Measurements from ENCODE around the gene P2RX3.

P2RX3 gene

DNA sequence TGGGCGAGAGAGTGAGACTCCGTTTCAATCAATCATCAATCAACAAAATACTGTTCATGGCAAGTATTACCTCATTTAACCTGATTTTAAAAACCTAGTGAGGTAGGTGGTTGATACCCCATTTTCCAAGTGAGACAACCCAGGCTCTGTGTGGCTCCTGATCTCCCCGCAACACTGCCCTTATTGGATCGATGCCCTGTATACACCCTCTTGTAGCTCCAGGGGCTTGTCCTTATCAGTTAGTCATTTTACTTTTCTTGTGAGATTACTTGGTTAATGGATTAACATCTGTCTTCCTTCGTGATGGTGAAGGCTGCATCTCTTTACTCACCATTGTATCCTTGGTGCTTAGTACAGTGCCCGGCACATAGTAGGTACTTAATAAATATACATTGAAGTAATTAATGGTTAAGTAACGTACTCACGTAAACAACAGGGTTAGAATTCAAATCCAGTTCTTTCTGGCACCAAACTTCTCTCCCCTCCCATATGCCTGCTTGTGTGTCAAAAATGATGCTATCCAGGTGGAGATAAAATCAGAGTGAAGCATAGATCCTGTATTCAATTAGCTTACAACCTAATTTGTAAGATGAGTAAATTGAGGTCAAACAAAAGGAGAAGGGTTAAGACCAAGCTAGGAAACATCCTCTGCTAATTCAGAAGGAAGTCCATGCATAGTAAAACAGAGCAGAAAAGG is 54.1 kb downstream of the P2RX3 start:
- no peak for TF ChIP-seq ZFX (IDR thresholded peaks at IDR 0.05)
- TF ChIP-seq, protein P1, sequence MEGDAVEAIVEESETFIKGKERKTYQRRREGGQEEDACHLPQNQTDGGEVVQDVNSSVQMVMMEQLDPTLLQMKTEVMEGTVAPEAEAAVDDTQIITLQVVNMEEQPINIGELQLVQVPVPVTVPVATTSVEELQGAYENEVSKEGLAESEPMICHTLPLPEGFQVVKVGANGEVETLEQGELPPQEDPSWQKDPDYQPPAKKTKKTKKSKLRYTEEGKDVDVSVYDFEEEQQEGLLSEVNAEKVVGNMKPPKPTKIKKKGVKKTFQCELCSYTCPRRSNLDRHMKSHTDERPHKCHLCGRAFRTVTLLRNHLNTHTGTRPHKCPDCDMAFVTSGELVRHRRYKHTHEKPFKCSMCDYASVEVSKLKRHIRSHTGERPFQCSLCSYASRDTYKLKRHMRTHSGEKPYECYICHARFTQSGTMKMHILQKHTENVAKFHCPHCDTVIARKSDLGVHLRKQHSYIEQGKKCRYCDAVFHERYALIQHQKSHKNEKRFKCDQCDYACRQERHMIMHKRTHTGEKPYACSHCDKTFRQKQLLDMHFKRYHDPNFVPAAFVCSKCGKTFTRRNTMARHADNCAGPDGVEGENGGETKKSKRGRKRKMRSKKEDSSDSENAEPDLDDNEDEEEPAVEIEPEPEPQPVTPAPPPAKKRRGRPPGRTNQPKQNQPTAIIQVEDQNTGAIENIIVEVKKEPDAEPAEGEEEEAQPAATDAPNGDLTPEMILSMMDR (conservative IDR thresholded peaks at IDR 0.05): no peak
- H3K27ac ChIP-seq: no peak overlapping the region

DNA sequence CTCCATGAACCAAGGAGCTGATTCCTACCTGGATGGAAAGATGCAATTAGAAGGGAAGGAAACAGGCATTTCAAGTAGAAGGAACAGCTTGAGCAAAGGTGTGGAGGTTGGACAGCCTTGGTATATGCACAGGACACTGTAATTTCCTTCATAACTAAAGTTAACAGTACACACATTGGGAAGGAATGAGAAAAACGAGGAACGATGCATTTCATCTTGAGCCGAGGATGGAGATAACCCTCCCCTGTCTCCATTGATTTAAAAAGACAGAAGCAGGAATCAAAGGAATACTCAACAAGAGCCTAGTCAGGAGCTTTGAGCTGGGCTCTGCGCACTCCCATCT is 54.6 kb downstream of the P2RX3 start:
- TF ChIP-seq, protein P1 (conservative IDR thresholded peaks at IDR 0.05): no peak
- no peak for TF ChIP-seq ZFX (IDR thresholded peaks at IDR 0.05)
- no peak overlapping the region for H3K27ac ChIP-seq

DNA sequence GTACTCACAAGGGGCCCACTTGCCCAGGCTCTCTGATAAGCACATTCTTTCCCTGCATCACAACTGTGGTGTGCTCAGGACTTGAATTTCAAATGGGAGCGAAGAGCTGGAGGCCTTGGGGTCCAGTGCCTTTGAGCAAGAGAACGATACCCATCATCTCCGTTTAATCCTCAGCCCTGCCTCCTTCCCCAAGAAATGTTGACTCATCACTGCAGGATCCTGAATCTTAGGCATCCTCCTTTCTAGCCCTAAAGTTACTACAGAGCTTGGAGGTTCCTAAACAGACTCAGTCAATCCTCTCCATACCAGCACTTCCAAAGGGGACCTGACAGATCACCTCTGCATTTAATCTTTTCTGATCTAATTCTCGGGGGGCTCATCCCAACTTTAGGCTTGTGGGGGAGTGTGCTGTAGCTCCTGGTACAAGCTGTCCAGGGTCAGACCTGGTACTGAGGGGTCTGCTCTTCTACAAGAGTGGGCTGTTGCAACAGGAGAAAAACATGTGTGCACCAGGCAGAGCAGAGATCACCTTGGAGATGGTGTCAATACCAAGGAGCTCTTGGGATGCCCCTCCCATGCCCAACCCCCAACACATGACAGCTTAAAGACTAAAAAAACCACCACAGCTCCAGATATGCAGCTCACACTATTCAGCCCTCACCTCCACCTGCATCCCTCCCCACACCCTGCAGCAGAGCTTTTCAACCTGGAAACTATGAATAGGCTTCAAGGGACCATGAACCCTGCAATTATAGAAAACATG is 56.2 kb downstream of the P2RX3 start:
- H3K27ac ChIP-seq: no peak overlapping the region
- no peak for TF ChIP-seq ZFX (IDR thresholded peaks at IDR 0.05)
- TF ChIP-seq, protein P1 (conservative IDR thresholded peaks at IDR 0.05): no peak

DNA sequence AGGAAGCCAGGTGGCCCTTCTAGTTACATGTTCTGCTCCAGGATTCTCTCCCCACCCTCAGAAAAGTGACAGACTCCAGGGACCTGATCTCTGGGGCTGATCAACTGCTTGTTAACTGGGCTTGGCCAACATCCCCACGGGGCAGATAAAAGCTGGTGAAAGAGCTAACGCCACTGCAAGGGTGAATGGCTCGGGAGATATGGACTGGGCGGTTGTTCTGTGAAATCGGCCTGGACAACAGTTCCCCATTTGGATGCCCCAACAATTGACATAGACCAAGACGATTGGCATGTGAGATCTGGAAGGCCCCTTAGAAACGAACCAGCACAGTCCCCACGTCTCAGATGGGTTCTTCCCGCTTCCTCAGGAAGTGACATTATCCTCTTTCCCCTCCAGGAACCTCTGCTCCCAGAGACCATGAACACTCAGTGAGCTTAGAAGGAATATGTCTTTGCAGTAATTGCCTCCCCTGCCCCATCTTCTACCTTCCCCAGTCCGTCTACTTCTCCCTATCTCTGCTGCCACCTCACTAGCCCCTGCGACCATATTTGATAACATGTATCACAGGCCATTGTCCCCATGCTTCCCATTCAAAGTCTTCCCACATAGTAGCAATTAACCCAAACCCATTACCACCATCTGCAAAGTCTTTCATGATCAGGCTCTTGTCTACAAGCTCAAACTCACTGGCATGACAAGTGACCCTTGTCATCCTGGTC is 57.9 kb downstream of the P2RX3 start:
- no peak overlapping the region for H3K27ac ChIP-seq
- no peak for TF ChIP-seq ZFX (IDR thresholded peaks at IDR 0.05)
- TF ChIP-seq, protein P1 (conservative IDR thresholded peaks at IDR 0.05): no peak

DNA sequence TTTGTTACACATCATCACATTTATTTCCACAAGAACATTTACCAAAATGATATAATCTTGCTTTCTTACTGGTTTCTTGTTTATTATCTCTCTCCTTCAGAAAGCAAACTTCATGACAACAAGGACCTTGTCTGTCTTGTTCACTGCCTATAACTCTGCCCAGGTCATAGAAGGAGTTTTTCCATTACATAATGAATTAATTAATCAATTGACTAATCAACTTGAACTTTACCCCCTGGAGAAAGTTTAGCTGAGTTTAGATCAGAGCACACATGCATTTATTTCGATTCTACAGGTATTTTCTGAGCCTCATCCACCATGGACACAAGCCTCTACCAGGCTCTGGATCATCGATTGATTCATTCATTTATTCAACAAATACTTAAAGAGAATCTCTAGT is 58.6 kb downstream of the P2RX3 start:
- no peak for TF ChIP-seq ZFX (IDR thresholded peaks at IDR 0.05)
- TF ChIP-seq, protein P1 (conservative IDR thresholded peaks at IDR 0.05): no peak
- no peak overlapping the region for H3K27ac ChIP-seq

DNA sequence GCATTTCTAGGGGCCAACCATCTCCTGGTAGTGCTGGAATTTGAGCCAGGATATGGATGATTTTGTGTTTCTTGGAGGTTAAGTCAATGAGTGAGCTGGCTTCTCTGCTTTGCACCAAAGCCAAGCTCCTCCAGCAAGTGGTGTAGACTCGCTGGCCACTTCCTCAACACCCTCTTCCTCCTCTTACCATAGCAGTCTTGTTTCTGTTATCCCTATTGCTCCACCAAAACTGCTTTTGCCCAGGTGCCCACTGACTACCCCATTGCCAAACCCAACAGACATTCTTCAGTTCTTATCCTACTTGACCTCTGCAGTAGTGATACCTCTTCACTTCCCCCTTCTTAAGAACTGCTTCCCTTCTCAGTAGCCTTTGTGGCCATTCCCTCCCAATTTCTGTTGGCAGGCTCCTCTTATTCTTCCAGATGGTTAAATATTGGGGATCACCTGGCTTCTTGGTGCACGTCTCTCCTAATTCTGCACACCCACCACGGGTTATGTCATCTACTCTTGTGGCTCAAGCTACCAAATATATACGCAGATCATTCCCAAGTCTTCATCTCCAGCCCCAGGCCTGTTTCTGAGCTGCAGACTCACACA is 59.3 kb downstream of the P2RX3 start:
- H3K27ac ChIP-seq: no peak overlapping the region
- TF ChIP-seq, protein P1 (conservative IDR thresholded peaks at IDR 0.05): no peak
- TF ChIP-seq ZFX (IDR thresholded peaks at IDR 0.05): no peak

All from C4-2B (cell line).